ENCODE results near the gene TMEM119. TPM values are rescaled to one million over a fixed set of nuclear protein-coding genes. Genes with fewer than 3 reads are reported as not detected.

Gene TMEM119, protein sequence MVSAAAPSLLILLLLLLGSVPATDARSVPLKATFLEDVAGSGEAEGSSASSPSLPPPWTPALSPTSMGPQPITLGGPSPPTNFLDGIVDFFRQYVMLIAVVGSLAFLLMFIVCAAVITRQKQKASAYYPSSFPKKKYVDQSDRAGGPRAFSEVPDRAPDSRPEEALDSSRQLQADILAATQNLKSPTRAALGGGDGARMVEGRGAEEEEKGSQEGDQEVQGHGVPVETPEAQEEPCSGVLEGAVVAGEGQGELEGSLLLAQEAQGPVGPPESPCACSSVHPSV
- total RNA-seq = 1.3 TPM
- long read RNA-seq, partial matches to known transcripts = 2 of 7 reads
- long read RNA-seq, other reads (novel, unspliced or antisense) = 0 of 7 reads

DNA sequence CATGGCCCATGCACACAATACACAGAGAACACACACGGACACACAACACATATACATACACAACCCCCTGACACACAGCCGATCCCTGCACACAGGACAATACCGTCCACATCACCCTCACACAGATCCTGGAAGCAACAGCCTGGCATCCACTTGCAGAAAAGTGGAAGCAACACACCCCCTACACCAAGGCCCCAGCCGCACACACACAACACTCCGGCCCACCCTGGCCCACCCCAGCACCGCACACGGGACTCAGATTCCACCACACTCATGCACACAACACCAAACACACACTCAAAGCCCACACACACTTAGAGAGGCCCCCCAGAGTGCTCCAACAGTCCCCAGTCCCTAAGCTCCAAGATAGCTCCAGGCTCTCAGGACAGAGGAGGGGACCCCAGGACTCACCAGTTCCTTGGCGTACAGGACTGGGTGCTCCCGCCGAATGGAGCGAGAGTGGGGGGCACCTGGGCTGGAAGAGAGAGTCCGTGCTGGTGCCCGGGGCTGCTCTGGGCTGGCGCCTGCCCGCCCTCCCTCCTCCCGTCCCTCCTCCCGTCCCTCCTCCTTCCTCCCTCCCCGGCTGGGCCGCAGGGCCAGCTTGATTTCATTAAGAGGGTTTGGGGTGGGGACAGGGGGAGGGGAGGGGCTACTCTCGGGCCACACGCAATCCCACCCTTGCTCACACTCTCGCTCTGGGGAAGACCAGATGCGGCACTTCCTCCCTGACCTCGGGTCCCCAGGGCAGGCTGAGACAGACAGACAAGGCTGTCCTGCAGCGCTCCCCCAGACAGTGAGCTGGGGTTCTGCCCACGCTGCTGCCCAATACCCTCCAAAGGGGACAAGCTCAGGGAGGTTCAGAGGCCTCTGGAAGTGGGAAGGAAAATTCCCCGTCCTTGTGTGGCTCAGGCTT, at the start of gene TMEM119:
TSS of gene TMEM119 (minus strand) at position 526 of the 913 bp plus-strand sequence. CDS start 5,701 bp downstream, outside the sequence.
- H3K36me3 ChIP-seq = no peaks in the 10 kb centered on the region
- no peaks in the 10 kb centered on the region for H3K4me1 ChIP-seq
- TF ChIP-seq, protein P1, sequence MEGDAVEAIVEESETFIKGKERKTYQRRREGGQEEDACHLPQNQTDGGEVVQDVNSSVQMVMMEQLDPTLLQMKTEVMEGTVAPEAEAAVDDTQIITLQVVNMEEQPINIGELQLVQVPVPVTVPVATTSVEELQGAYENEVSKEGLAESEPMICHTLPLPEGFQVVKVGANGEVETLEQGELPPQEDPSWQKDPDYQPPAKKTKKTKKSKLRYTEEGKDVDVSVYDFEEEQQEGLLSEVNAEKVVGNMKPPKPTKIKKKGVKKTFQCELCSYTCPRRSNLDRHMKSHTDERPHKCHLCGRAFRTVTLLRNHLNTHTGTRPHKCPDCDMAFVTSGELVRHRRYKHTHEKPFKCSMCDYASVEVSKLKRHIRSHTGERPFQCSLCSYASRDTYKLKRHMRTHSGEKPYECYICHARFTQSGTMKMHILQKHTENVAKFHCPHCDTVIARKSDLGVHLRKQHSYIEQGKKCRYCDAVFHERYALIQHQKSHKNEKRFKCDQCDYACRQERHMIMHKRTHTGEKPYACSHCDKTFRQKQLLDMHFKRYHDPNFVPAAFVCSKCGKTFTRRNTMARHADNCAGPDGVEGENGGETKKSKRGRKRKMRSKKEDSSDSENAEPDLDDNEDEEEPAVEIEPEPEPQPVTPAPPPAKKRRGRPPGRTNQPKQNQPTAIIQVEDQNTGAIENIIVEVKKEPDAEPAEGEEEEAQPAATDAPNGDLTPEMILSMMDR (IDR thresholded peaks at IDR 0.05; ENCODE audit: borderline replicate concordance) = no peak
- intact Hi-C loops (cut with micrococcal nuclease) = no loop called here
- H3K27me3 ChIP-seq (ENCODE audit: low read depth) = no peaks in the 10 kb centered on the region
- H3K27ac ChIP-seq (replicated peaks) = no peak within 1 kb of the TSS
- H3K4me3 ChIP-seq = peak within 1 kb of the TSS; percentile 43
- peak; percentile 39 for DNase-seq
- H3K9me3 ChIP-seq (replicated peaks) = no peaks in the 10 kb centered on the region

DNA sequence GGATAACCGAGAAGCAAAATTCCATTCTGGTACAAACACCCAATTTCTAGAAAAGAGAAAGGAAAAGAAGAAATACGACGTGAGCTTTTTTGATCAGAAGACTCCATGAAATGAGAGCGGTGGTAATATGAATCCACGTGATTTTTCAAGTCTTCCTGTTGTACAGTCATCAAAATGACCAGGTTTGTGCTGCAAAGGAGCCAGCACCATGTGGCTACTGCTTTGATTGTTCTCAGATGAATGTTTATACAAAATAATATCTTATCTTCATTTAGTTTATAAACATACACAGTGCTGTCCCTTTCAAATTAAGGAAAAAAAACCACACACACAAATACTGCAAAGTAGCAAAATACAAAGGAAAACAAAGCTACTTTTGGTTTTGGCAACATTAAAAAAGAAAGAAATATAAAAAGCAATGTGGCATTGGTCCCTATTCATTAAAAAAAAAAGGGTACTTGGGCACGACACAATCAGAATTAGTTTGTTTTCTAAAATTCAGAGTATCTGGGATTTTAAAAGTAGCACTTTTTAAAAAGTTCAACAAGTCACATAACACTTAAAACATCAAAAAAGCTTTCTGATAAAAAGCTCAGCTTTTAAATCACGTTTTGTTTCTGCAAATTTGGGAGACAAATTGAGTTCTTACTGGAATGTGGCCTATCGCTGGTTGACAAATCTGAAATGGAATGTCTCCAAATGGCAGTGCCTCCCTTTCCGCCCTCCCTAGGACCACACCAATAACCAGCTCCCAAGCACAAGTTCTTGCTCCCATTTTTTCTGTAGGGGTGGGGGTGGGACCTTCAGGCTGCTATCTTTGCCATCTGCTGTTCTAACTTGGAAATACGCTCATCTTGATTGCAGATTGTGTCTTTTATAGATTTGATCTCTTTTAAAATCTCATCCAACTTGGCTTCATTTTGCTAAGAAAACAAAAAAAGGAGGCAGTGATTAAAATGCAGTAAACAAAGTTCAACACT, 49.0 kb upstream of the TMEM119 start:
- no peak for DNase-seq
- Histone ChIP-seq H3K4me1 (peaks cover 81% of the 10 kb centered on the region), H3K36me3 (peaks cover 74% of the 10 kb centered on the region), H3K4me3 (no peak overlapping the region), H3K9me3 (replicated peaks) (no peaks in the 10 kb centered on the region), H3K27me3 (ENCODE audit: low read depth) (no peaks in the 10 kb centered on the region), H3K27ac (replicated peaks) (peak overlapping the region; percentile 55)
- TF ChIP-seq, protein P1 (IDR thresholded peaks at IDR 0.05; ENCODE audit: borderline replicate concordance) = no peak
- intact Hi-C loops (cut with micrococcal nuclease) = no loop called here

DNA sequence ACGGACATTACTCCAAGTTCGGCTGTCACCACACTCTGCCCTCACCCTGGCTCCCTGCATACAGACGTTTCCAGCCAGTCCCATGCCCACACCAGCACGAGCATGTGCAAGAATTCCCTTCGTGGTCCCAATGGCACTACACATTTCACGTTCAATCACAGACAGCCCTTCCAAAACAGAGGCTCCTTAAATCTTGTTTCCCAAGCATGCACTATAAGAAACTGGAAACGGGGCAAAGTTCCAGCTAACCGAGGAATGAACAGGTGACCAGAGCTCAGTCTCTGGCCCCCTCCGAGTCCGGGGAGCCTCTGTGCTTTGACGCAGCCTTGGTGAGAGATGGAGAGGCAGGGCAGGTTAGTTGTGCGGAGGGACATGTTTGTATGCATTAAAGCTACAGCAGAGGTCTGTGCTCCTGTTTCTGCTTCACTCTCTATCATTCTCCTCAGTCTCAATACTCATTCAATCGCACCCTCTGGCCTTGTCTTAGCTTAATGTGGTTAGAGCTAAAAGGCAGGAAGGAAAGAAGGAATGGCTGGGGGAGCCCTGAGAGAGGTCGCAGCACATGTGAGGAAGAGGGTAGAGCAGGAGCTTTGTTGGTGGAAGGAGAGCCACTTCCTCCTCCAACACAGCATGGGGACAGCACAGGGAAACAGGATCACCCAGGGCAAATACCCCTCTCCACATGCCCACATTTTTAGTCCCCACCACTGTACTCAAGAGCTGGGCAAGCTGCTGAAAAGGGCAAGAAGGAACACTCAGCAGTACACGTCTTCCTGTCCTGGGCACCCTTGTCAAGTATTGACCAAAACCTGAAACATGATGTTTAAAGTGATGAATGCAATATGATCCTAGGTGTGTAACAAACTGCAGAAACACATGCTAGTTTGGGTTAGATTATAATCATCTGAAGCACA, 48.1 kb upstream of the TMEM119 start:
- Histone ChIP-seq H3K27me3 (ENCODE audit: low read depth) (no peaks in the 10 kb centered on the region), H3K4me3 (no peak overlapping the region), H3K4me1 (peaks cover 89% of the 10 kb centered on the region), H3K9me3 (replicated peaks) (no peaks in the 10 kb centered on the region), H3K36me3 (peaks cover 65% of the 10 kb centered on the region), H3K27ac (replicated peaks) (peak overlapping the region; percentile 55)
- no peak for DNase-seq
- intact Hi-C loops (cut with micrococcal nuclease) = no loop called here
- TF ChIP-seq, protein P1 (IDR thresholded peaks at IDR 0.05; ENCODE audit: borderline replicate concordance) = no peak

DNA sequence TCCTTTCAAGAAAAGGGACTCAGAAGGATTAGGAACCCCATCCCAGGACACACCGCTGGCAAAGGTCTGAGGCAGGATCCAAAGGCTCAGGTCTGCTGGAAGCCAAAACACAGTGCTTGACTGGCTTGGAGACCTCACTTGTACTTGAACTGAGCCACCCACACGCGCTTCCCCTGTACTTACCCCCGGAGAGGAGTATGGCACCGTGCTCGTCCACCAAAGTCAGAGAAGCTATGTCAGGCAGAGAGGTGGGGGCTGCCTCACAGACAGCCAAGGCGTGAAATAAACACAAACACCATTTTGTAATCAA, 46.9 kb upstream of the TMEM119 start:
- DNase-seq = no peak
- Histone ChIP-seq H3K9me3 (replicated peaks) (no peaks in the 10 kb centered on the region), H3K27ac (replicated peaks) (peak overlapping the region; percentile 73), H3K4me3 (no peak overlapping the region), H3K4me1 (peaks cover 83% of the 10 kb centered on the region), H3K27me3 (ENCODE audit: low read depth) (no peaks in the 10 kb centered on the region), H3K36me3 (peaks cover 55% of the 10 kb centered on the region)
- TF ChIP-seq, protein P1 (IDR thresholded peaks at IDR 0.05; ENCODE audit: borderline replicate concordance) = no peak
- intact Hi-C loops (cut with micrococcal nuclease) = no loop called here
